Neural cell (in vitro differentiated cells): ENCODE data around the gene BPI. TPM values are rescaled to one million over a fixed set of nuclear protein-coding genes. Genes with fewer than 3 reads are reported as not detected.

Experiments used
- H2AFZ ChIP-seq: fragments of 200-600, 300-800 bp; sonication (generic), shearing (Covaris generic); 2 replicates; pipeline ENCODE4 v1.6.0; 2014; ENCODE audit warnings: low read depth, mild to moderate bottlenecking, antibody characterized with exemption, low read length, moderate library complexity
- H3F3A ChIP-seq: fragments of 200-600 bp; shearing (Covaris generic); 2 replicates; pipeline ENCODE4 v1.6.1; 2016; ENCODE audit warnings: mild to moderate bottlenecking, moderate library complexity, mixed read lengths, antibody characterized with exemption, low read length; ENCODE audit not compliant: insufficient read depth, poor library complexity, severe bottlenecking
- H3K27ac ChIP-seq: fragments of 200-600, 300-800 bp; sonication (generic), shearing (Covaris generic); 2 replicates; pipeline ENCODE4 v1.5.1; 2014; ENCODE audit warnings: mild to moderate bottlenecking, low read length, moderate library complexity
- H3K27me3 ChIP-seq: fragments of 300-800, 200-600 bp; sonication (generic), shearing (Covaris generic); 2 replicates; pipeline ENCODE4 v1.6.0; 2014; ENCODE audit warnings: mild to moderate bottlenecking, low read depth, low read length, moderate library complexity; ENCODE audit not compliant: insufficient read depth
- H3K36me3 ChIP-seq: fragments of 300-800, 200-600 bp; sonication (generic), shearing (Covaris generic); 2 replicates; pipeline ENCODE4 v1.5.1; 2014; ENCODE audit warnings: mild to moderate bottlenecking, antibody characterized with exemption, low read length, moderate library complexity; ENCODE audit not compliant: insufficient read depth
- H3K4me2 ChIP-seq: fragments of 300-800, 200-600 bp; sonication (generic), shearing (Covaris generic); 2 replicates; pipeline ENCODE4 v1.6.0; 2014; ENCODE audit warnings: mild to moderate bottlenecking, low read length
- H3K4me3 ChIP-seq: fragments of 300-800, 200-600 bp; sonication (generic), shearing (Covaris generic); 2 replicates; pipeline ENCODE4 v1.5.1; 2014; ENCODE audit warnings: mild to moderate bottlenecking, low read length, moderate library complexity
- H3K79me2 ChIP-seq: fragments of 200-600 bp; shearing (Covaris generic); replicated peaks from 2 replicates; pipeline ENCODE4 v1.6.0; 2014; ENCODE audit warnings: mild to moderate bottlenecking, low read length, moderate library complexity; ENCODE audit not compliant: insufficient read depth
- H3K9ac ChIP-seq: fragments of 300-800, 200-600 bp; sonication (generic), shearing (Covaris generic); 2 replicates; pipeline ENCODE4 v1.6.1; 2016; ENCODE audit warnings: mild to moderate bottlenecking, low read length, mixed read lengths
- H3K9me2 ChIP-seq: fragments of 200-600 bp; shearing (Covaris generic); 2 replicates; pipeline ENCODE4 v1.6.1; 2016; ENCODE audit warnings: mild to moderate bottlenecking, low read length, mixed read lengths; ENCODE audit not compliant: insufficient read depth
- H3K9me3 ChIP-seq: fragments of 200-600, 300-800 bp; sonication (generic), shearing (Covaris generic); 2 replicates; pipeline ENCODE4 v1.6.1; 2016; ENCODE audit warnings: mild to moderate bottlenecking, mixed run types, low read length, moderate library complexity, mixed read lengths
- H4K20me1 ChIP-seq: fragments of 200-600 bp; shearing (Covaris generic); 2 replicates; pipeline ENCODE4 v1.6.1; 2016; ENCODE audit warnings: mild to moderate bottlenecking, mixed run types; ENCODE audit not compliant: insufficient read depth
- CTCF ChIP-seq: fragments of 450-650 bp; IDR thresholded peaks from 2 replicates; pipeline ENCODE4 v1.5.1; 2014; ENCODE audit warnings: antibody characterized with exemption, mild to moderate bottlenecking, moderate library complexity; ENCODE audit not compliant: poor library complexity, severe bottlenecking
- EP300 ChIP-seq: fragments of 450-650 bp; conservative IDR thresholded peaks from 2 replicates; pipeline ENCODE4 v1.6.1; 2014; ENCODE audit warnings: antibody characterized with exemption, mild to moderate bottlenecking, moderate library complexity; ENCODE audit not compliant: poor library complexity, severe bottlenecking
- EZH2 ChIP-seq: fragments of 200-600, 300-800 bp; shearing (Covaris generic), sonication (generic); IDR thresholded peaks from 2 replicates; pipeline ENCODE4 v1.6.1; 2014; ENCODE audit warnings: antibody characterized with exemption, low read length, borderline replicate concordance, mild to moderate bottlenecking; ENCODE audit not compliant: insufficient read depth, poor library complexity, severe bottlenecking
- MXI1 ChIP-seq: fragments of 450-650 bp; conservative IDR thresholded peaks from 2 replicates; pipeline ENCODE4 v1.6.1; 2014; ENCODE audit warnings: antibody characterized with exemption, mild to moderate bottlenecking; ENCODE audit not compliant: poor library complexity, severe bottlenecking
- POLR2AphosphoS5 ChIP-seq: IDR thresholded peaks from 2 replicates; pipeline ENCODE4 v1.6.1; 2012
- RAD21 ChIP-seq: fragments of 450-650 bp; conservative IDR thresholded peaks from 2 replicates; pipeline ENCODE4 v1.6.1; 2014; ENCODE audit warnings: antibody characterized with exemption, mild to moderate bottlenecking, moderate library complexity
- REST ChIP-seq: IDR thresholded peaks from 2 replicates; pipeline ENCODE4 v1.6.1; 2012; ENCODE audit warnings: borderline replicate concordance
- SMC3 ChIP-seq: fragments of 450-650 bp; conservative IDR thresholded peaks from 2 replicates; pipeline ENCODE4 v1.6.1; 2014; ENCODE audit warnings: antibody characterized with exemption, mild to moderate bottlenecking, moderate library complexity; ENCODE audit not compliant: poor library complexity
- TAF1 ChIP-seq: IDR thresholded peaks from 2 replicates; pipeline ENCODE4 v1.6.1; 2012; ENCODE audit warnings: low read depth
- polyA plus RNA-seq: library from polyadenylated mRNA; depleted of rRNA; stranded (reverse); fragments of >200 nt; gene quantifications from 2 replicates; pipeline ENCODE4 v1.2.3, GENCODE V29; 2014

Gene BPI
- polyA plus RNA-seq, 1 donor from 2014 or later: not detected

GRCh38 chr20:38262931-38263330 is 41.0 kb upstream of the BPI start:
- Histone ChIP-seq H2AFZ (no peak overlapping the region), H3K27me3 (peaks cover 5% of the 10 kb centered on the region), H3K36me3 (no peaks in the 10 kb centered on the region), H3K27ac (no peak overlapping the region), H3K9ac (no peak overlapping the region), H3F3A (no peaks in the 10 kb centered on the region), H3K9me3 (no peaks in the 10 kb centered on the region), H3K79me2 (no peaks in the 10 kb centered on the region), H3K4me3 (no peak overlapping the region), H3K4me2 (no peak overlapping the region), H4K20me1 (no peaks in the 10 kb centered on the region), H3K9me2 (no peaks in the 10 kb centered on the region)
- TF ChIP-seq EZH2 (no peak), SMC3 (no peak), CTCF (no peak), RAD21 (no peak), EP300 (no peak), REST (no peak), TAF1 (no peak), MXI1 (no peak)

- Histone ChIP-seq H3K9me2 (no peaks in the 10 kb centered on the region), H3K9me3 (no peaks in the 10 kb centered on the region), H2AFZ (no peak overlapping the region)
These were observed 37.5 kb upstream of the BPI start for GRCh38 chr20:38266426-38266825.

More at GRCh38 chr20:38266426-38266825, 37.5 kb upstream of the BPI start:
- H3K4me3 ChIP-seq: no peak overlapping the region
- TF ChIP-seq TAF1 (no peak), EZH2 (no peak), EP300 (no peak), RAD21 (no peak), REST (no peak), POLR2AphosphoS5 (no peak), MXI1 (no peak), SMC3 (no peak), CTCF (no peak)
- H3K27ac ChIP-seq: no peak overlapping the region
- H3K27me3 ChIP-seq: no peaks in the 10 kb centered on the region
- H4K20me1 ChIP-seq: no peaks in the 10 kb centered on the region
- H3K9ac ChIP-seq: no peak overlapping the region
- H3F3A ChIP-seq: no peaks in the 10 kb centered on the region
- no peaks in the 10 kb centered on the region for H3K79me2 ChIP-seq
- H3K4me2 ChIP-seq: no peak overlapping the region
- H3K36me3 ChIP-seq: no peaks in the 10 kb centered on the region
